SK-N-SH treated with all-trans-retinoic acid at 6 μM for 48 hours (cell line): ENCODE measurements around the gene ADGRL2.

Experiments used
- ARNTL ChIP-seq: fragments of 450-650 bp; formaldehyde crosslinking; IDR thresholded peaks from 2 replicates; pipeline ENCODE4 v1.5.0; 2020; ENCODE audit warnings: low read depth, mild to moderate bottlenecking, moderate library complexity, borderline replicate concordance
- BACH2 ChIP-seq: fragments of 250-450 bp; sonication (Bioruptor Pico); IDR thresholded peaks from 2 replicates; pipeline ENCODE4 v1.9.0; 2021; ENCODE audit warnings: mild to moderate bottlenecking, borderline replicate concordance
- CSDC2 ChIP-seq: fragments of 250-450 bp; sonication (Bioruptor Pico); IDR thresholded peaks from 2 replicates; pipeline ENCODE4 v1.5.0; 2020; ENCODE audit warnings: mild to moderate bottlenecking, moderate library complexity
- ESRRG ChIP-seq: fragments of 250-450 bp; sonication (Bioruptor Pico); IDR thresholded peaks from 2 replicates; pipeline ENCODE4 v1.6.1; 2021; ENCODE audit warnings: mild to moderate bottlenecking
- GLIS3 ChIP-seq: fragments of 250-450 bp; sonication (Bioruptor Pico); IDR thresholded peaks from 2 replicates; pipeline ENCODE4 v1.5.0; 2020; ENCODE audit warnings: mild to moderate bottlenecking, moderate library complexity
- PPARA ChIP-seq: fragments of 250-450 bp; sonication (Bioruptor Pico); IDR thresholded peaks from 2 replicates; pipeline ENCODE4 v1.5.0; 2020; ENCODE audit warnings: mild to moderate bottlenecking, borderline replicate concordance
- TCF4 ChIP-seq: fragments of 250-450 bp; sonication (Bioruptor Pico); IDR thresholded peaks from 2 replicates; pipeline ENCODE4 v1.8.0; 2021; ENCODE audit warnings: mild to moderate bottlenecking, moderate library complexity, borderline replicate concordance
- ZFP3 ChIP-seq: fragments of 250-450 bp; sonication (Bioruptor Pico); IDR thresholded peaks from 2 replicates; pipeline ENCODE4 v1.5.0; 2020; ENCODE audit warnings: mild to moderate bottlenecking, moderate library complexity
- ZNF70 ChIP-seq: fragments of 450-650 bp; formaldehyde crosslinking; IDR thresholded peaks from 2 replicates; pipeline ENCODE4 v1.5.0; 2020; ENCODE audit warnings: mild to moderate bottlenecking, moderate library complexity
- ZNF8 ChIP-seq: fragments of 450-650 bp; formaldehyde crosslinking; IDR thresholded peaks from 2 replicates; pipeline ENCODE4 v1.5.0; 2020; ENCODE audit warnings: mild to moderate bottlenecking, moderate library complexity
- TF ChIP-seq, protein P1 (sequence below): fragments of 250-450 bp; sonication (Bioruptor Pico); IDR thresholded peaks from 2 replicates; pipeline ENCODE4 v1.8.0; 2020; ENCODE audit warnings: mild to moderate bottlenecking, moderate library complexity, borderline replicate concordance

DNA sequence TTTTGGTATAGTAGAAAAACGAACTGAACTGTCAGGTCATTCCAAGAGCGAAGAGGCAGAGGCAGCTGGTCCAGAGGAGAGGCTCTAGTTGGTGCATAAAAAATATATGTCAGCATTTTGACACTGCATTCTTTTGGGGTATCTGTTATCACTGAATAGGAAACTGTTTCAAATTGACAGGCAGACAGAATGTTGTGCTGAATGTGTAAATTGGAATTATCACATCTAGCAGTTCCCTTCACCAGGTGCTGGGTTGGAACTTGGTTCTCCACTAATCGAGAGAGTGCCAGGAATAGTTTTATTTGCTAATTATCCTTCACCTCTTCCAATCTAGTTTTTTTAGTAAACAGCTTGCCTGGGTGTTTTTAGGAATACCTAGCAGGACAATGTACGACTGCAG, 52.2 kb downstream of the ADGRL2 start:
- TF ChIP-seq CSDC2 (CRISPR knock-in tag) (no peak), ESRRG (CRISPR knock-in tag) (no peak), ARNTL (CRISPR knock-in tag) (no peak), ZNF70 (no peak), BACH2 (CRISPR knock-in tag) (no peak), GLIS3 (CRISPR knock-in tag) (no peak), ZFP3 (CRISPR knock-in tag) (no peak), ZNF8 (no peak), PPARA (no peak), TCF4 (CRISPR knock-in tag) (no peak)
- TF ChIP-seq, protein P1, sequence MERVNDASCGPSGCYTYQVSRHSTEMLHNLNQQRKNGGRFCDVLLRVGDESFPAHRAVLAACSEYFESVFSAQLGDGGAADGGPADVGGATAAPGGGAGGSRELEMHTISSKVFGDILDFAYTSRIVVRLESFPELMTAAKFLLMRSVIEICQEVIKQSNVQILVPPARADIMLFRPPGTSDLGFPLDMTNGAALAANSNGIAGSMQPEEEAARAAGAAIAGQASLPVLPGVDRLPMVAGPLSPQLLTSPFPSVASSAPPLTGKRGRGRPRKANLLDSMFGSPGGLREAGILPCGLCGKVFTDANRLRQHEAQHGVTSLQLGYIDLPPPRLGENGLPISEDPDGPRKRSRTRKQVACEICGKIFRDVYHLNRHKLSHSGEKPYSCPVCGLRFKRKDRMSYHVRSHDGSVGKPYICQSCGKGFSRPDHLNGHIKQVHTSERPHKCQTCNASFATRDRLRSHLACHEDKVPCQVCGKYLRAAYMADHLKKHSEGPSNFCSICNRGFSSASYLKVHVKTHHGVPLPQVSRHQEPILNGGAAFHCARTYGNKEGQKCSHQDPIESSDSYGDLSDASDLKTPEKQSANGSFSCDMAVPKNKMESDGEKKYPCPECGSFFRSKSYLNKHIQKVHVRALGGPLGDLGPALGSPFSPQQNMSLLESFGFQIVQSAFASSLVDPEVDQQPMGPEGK (CRISPR knock-in tag): no peak
